SH-SY5Y (cell line): ENCODE results near the gene COBL.

Experiments
- GATA2 ChIP-seq: IDR thresholded peaks from 2 replicates; pipeline ENCODE4 v1.6.1; 2011; ENCODE audit warnings: mild to moderate bottlenecking, low read depth, low read length
- GATA3 ChIP-seq: IDR thresholded peaks from 2 replicates; pipeline ENCODE4 v1.6.1; 2011; ENCODE audit warnings: low read depth, mild to moderate bottlenecking, low read length, moderate library complexity

COBL gene

DNA sequence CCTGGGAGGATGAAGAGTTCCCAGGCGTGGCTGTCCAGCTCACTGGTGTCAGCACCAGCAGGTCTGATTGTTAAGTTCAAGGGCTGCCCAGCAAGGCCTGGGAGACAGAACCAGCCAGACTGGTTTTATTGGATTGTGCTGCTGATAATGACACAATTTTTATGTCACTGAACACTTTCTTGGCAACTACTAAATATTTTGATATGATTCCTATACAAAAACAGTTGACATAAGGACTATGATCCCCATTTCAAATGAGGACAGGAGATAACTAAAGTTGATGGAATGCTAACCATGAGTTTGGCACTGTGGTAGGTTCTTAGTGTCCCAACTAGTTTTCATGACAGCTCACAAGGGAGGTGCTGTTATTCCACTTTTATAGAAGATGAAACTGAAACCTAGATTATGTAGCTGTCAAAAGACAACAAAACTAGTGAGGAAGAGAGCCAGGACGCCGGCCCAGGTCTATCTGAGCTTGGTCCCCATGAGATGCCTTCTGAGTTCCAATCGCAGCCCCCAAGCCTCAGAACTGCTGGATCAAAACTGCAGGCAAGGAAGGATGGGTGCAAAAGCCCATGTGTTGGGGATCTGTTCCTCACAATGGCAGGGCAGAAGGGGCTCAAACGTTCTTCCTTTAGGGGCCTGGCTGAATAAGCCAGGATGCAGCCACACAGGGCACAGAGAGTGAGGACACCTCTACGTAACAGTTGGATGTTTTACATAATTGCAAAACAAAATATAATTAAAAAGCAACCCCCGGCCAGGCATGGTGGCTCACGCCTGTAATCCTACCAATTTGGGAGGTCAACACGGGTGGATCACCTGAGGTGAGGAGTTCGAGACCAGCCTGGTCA is 52.8 kb downstream of the COBL start:
- TF ChIP-seq GATA3 (no peak), GATA2 (no peak)

DNA sequence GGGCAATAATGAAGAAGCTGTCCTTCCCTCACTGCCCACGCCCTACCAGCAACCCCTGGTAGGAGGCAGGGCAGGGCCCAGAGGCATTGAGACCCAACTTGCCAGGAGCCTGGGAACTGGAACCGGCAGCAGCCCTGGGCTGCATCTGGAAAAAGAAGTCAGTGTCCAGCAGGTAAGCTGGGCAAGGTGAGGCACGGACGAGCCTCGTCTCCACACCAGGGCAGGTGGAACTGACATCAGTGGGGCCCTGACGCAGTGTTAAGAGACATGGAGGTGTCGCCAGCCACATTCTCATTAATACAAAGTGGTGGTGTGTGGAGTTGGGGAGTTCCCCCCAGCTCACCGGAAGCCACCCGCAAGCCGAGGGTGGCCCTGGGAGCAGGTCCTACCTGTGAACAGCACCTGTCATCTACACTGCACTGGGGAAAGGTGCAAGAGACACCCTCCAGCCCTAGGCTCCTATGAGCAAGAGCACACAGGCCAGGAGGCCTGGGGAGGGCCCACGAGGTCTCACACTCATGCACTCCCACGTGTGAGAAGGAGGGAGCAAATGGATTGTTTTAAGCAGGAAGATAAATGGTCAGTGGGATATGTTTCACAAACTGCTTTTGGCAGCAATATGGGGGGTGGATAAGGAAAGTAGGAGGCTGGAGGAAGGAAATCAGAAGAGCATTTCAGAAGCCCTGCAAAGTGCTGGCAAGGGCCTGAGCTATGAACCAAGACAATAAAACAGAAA is 53.6 kb downstream of the COBL start:
- no peak for TF ChIP-seq GATA2
- no peak for TF ChIP-seq GATA3

DNA sequence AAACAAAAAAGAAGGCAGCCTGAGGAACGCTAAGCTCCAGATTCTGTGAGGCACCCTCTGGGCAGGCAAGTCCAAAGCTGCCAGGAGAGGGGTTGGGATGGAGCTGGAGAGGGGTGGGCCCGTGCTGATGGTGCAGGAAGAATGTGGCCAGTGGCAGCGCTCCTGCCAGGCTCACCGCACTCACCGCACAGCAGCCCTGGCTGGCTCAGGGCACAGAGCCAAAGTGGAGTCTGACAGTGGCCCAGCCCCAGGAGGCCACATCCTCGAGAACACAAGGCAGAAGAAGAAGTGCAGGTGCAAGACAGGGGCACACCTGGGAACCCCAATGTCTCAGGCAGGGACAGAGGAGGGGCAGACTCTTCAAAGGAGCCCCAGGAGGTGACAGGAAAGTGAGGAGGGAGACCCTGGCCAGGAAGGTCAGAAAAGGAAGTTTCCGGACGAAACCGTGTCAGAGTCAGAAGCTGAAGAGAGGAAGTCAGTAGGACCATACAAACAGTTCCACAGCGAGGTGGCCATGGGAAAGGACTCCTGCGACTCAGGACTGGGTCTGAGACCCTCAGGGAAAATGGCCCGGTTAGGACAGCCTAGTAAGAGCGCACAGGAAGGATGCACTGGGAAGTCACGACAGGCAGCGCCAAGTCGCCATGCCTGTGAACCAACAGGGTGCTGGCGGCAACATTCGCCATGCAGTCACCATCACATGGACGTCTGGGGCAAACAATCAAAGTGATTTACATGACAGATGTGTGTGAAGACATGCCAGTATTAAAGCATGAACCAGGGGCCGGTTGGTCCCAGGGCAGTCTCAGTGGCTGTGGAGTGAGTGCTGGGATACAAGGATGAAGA is 54.4 kb downstream of the COBL start:
- TF ChIP-seq GATA2 (no peak), GATA3 (no peak)

DNA sequence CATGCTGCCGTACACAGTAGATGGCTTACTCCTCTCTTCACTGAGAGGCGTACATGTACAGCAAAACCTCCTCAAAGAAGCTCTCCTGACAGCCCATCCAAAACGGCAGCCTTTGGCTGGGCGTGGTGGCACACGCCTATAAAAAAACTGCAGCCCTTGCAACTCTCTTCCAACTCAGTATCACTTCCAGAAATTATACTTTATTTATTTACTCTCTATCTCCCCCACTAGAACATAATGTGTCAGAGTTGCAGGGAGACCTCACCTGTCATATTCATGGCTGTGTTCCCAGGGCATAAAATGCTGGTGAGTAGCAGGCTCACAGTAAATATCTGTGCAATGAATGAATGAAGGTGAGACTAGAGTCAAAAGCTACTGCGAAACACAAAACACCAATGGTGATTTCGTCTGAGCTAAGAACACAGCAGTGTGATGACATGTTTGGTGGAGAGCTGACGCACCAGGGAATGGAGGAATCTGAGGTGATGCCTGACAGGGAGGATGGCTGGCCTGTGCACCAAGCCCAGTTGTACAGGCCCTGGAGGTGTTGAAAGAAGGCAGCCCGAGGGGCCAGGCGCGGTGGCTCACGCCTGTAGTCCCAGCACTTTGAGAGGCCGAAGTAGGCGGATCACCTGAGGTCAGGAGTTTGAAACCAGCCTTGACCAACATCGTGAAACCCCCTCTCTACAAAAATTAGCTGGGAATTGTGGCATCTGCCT is 55.3 kb downstream of the COBL start:
- TF ChIP-seq GATA3: no peak
- TF ChIP-seq GATA2: no peak

DNA sequence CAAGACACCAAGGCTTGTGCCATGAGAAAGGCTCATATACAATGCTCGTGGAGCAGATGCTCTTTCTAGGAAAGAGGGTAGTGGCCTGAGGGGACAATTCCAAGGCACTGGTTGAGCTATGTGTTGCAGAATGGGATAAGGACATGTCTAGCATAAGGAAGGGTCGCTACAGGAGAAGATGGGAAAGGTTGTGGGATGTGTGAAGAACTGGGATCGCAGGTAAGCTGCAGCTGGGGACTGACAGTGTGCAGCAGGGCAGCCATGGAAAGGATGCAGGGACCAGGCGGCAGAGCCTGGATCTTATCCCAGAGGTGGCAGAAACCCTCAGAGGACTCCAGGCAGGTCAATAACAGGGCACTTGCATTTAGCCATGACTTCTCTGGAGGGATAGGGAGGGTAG is 56.1 kb downstream of the COBL start:
- TF ChIP-seq GATA3 (no peak), GATA2 (no peak)

DNA sequence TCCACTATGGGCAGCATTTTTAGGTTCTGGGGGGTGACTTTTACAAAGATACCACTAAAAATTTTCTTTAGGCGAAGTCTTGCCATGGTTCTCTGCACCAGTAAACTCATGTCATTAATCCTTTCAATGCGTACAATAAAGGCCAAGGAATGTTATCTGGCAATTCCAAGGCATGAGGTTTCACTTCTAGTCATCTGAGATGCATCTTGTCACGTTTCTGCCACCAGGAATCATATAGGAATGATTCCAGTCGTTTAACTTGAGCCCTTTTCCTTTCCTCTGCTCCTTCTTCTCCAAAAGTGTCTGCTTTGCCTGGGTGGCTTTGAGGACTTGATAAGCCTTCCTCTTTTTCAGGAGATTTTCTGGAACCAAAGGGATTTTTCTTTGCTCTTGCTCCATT is 56.8 kb downstream of the COBL start:
- TF ChIP-seq GATA2: no peak
- TF ChIP-seq GATA3: no peak

DNA sequence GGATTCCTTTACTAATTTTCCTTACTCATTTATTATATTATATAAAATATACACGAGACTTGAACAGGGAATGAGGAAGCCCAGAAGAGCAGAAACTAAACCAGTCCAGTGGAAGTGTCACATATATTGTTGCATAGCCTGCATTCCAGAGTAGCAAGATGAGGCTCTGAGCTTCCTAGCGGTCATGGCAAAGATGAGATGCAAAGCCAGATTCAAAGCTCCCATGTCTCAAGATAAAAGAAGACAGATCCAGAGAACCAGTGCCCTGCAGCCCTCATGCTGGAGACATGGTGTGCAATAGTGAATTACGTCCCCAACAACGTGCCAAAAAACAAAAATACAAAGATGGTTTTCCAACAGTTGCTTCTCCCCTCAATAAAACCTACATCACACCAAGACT is 59.7 kb downstream of the COBL start:
- no peak for TF ChIP-seq GATA2
- TF ChIP-seq GATA3: no peak

DNA sequence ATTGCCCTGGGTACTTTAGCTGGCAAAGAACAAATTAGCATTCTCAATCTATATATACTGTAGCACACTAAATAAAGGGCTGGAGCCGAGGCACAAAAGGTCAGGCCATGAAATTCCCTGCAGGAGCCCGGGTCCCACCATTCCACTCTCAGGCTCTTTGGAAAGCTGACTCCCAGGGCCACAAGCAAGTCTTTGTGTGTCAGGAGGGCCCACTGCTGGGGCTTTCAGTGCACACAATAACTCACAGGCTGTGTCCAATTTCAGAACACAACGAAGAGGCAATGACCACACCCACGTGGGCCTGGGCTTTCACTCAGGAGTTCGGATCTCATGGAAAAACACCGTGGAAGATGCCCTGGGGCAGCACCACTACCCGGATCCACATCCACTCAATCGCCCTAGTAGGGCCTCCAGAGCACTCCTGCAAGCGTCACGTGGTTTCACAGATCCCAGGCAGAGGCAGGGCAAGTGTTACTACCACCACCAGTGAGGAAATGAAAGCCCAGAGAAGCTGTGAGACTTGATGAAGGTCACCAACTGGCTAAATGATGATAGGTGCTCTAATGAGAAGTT is 60.3 kb downstream of the COBL start:
- TF ChIP-seq GATA3 (no peak), GATA2 (no peak)

DNA sequence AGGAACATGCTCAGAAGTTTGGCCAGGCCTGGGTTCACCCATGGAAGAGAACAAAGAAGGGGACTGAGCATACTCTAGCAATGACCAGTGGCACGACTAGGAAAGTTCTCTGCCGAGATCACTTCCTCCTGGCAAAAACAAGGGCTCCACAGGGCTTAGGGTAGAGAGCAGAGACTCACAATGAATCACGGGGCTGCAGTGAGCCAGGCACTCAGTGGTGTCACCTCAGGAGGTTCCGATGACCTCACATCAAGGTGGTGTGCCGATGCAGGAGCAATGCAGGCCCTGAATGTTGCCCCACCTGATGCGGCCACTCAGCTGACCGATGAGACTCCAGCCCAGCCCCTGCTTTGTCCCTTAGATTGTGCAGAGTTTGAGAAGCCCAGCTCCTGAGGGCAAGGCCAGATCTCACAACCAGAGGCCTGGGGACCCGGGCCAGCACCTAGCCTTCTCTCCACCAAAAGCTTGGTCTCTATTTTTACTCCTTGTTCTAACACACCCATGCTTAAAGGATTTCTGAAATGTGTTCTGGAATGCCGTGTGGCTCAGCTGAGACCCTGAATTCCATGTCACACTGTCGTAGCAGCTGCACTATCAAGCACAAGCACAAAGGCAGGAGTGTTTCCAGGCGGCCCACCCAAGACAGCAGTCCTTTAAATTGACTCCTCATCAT is 60.9 kb downstream of the COBL start:
- TF ChIP-seq GATA2 (no peak), GATA3 (no peak)

DNA sequence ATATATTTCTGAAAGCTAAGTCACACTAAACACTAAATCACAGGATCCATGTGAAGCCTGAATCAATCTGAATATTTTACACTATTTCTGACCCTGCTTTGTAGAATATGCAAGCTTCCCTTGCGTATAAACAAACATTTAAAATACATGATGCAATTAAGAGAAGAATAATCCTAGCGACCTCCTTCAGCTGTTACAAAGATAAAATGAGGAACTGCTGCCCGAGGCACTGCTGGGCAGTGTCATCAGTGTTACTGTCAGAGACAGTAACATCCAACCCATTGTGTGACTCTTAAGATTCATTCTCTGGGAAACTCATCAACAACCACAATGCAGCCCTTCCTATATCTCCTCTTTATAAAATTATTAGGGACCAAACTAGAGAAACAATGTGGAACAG is 61.6 kb downstream of the COBL start:
- no peak for TF ChIP-seq GATA3
- no peak for TF ChIP-seq GATA2

DNA sequence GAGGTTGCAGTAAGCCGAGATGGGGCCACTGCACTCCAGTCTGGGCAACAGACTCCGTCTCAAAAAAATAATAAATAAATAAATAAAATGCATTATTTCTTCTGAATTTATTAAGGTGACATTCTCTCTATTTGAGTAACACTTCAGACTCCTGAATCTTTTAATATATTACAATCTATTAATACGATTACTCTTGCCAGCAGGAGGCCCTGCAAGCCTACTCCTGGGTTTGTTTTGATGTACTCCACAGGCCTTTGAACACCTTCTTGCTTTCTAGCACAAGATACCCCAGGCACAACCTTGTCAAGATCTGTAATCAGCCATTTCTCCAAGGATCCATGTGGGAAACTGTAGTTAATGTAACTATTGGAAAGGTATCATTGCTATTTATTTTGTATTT is 63.5 kb downstream of the COBL start:
- no peak for TF ChIP-seq GATA2
- TF ChIP-seq GATA3: no peak

DNA sequence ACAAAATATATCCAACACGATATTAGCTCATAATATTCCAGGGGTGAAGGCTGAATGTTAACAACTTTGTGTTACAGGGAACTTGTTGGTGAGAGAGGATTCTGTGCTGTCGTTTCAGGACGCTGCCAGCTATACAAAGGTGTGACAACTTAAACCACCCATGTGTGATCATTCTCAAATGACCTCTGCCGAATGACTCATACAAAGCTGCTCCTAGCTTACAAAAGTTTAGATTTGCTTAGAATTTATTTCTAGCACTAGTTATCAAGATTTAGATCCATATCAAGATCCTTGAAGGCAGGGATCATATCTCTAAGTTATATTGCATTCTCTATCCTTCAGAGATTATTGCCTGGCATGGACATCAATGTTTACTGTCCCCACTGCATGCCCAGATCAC is 65.3 kb downstream of the COBL start:
- TF ChIP-seq GATA2 (no peak), GATA3 (no peak)

DNA sequence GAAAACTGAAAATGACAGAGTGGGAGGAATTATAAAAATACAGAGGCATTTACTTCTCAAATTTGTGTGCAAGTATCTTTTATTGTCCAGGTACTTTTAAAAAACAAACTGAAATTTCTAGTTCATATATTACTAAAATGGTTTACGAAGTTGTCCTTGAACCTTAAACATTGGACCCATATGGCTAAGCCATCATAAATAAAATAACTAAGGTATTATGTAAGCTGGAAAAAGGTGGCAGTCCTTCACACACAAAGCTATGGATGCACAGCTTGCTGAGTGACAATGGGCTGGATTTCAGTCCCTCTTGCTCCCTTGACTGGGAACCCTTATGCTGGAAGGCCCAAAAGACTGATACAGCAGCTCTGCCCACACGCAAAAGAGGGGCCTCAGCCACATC is 66.1 kb downstream of the COBL start:
- TF ChIP-seq GATA2: no peak
- TF ChIP-seq GATA3: no peak
